ENCODE results near the gene TMEM132E. TPM values are rescaled to one million over a fixed set of nuclear protein-coding genes. Genes with fewer than 3 reads are reported as not detected.
A peak's percentile ranks its signal among the peaks of the same experiment; 100 is the strongest.

The TMEM132E gene
- total RNA-seq, 1 donor: under 0.01 TPM

- no peak for TF ChIP-seq CTCF (IDR thresholded peaks at IDR 0.05; ENCODE audit: insufficient read depth, low read length)
- H3K4me3 ChIP-seq (ENCODE audit: low read depth, low read length): no peak overlapping the region
- no peak for DNase-seq (ENCODE audit: low read depth)
These were observed 56.5 kb downstream of the TMEM132E start for GRCh38 chr17:34635876-34636275.

GRCh38 chr17:34637041-34637547, 57.7 kb downstream of the TMEM132E start:
- no peak for DNase-seq (ENCODE audit: low read depth)
- no peak overlapping the region for H3K4me3 ChIP-seq (ENCODE audit: low read depth, low read length)
- TF ChIP-seq CTCF (IDR thresholded peaks at IDR 0.05; ENCODE audit: insufficient read depth, low read length): no peak

- no peak overlapping the region for H3K4me3 ChIP-seq (ENCODE audit: low read depth, low read length)
- peak; percentile 66 for DNase-seq (ENCODE audit: low read depth)
- TF ChIP-seq CTCF (IDR thresholded peaks at IDR 0.05; ENCODE audit: insufficient read depth, low read length): peak; percentile 91
These were observed 58.5 kb downstream of the TMEM132E start for GRCh38 chr17:34637548-34638525.

GRCh38 chr17:34638526-34639260, 59.3 kb downstream of the TMEM132E start:
- no peak overlapping the region for H3K4me3 ChIP-seq (ENCODE audit: low read depth, low read length)
- no peak for DNase-seq (ENCODE audit: low read depth)
- no peak for TF ChIP-seq CTCF (IDR thresholded peaks at IDR 0.05; ENCODE audit: insufficient read depth, low read length)

- DNase-seq (ENCODE audit: low read depth): no peak
- no peak overlapping the region for H3K4me3 ChIP-seq (ENCODE audit: low read depth, low read length)
- TF ChIP-seq CTCF (IDR thresholded peaks at IDR 0.05; ENCODE audit: insufficient read depth, low read length): no peak
These were observed 60.5 kb downstream of the TMEM132E start for GRCh38 chr17:34639706-34640425.

GRCh38 chr17:34641368-34641767, 62.0 kb downstream of the TMEM132E start:
- no peak for TF ChIP-seq CTCF (IDR thresholded peaks at IDR 0.05; ENCODE audit: insufficient read depth, low read length)
- DNase-seq (ENCODE audit: low read depth): no peak
- no peak overlapping the region for H3K4me3 ChIP-seq (ENCODE audit: low read depth, low read length)
